Colonic mucosa (tissue), 4 donors: ENCODE results near the gene CMTM7. TPM values are rescaled to one million over a fixed set of nuclear protein-coding genes. Genes with fewer than 3 reads are reported as not detected.
"Not testable (repeated sequence)": the region's sequence is repeated elsewhere in the genome, so short reads cannot be mapped to it uniquely, and the experiment has no call there.

Experiments
- DNase-seq: peaks from one replicate; pipeline ENCODE4 v3.0.0-alpha.2; 2020
- H3K27ac ChIP-seq: fragments of 200-600 bp; one replicate; pipeline ENCODE4 v1.8.0; 2021
- H3K27me3 ChIP-seq: fragments of 200-600 bp; one replicate; pipeline ENCODE4 v1.8.0; 2021
- H3K36me3 ChIP-seq: fragments of 200-600 bp; one replicate; pipeline ENCODE4 v1.8.0; 2021
- H3K4me1 ChIP-seq: fragments of 200-600 bp; one replicate; pipeline ENCODE4 v1.8.0; 2021; ENCODE audit warnings: mild to moderate bottlenecking
- H3K4me3 ChIP-seq: fragments of 200-600 bp; one replicate; pipeline ENCODE4 v1.8.0; 2021
- H3K9ac ChIP-seq, 2 donors: one replicate each; pipeline ENCODE4 v1.7.0; 2013; ENCODE audit warnings: control low read depth in 2 of 2, low read depth in 2 of 2, low read length in 2 of 2
- H3K9me3 ChIP-seq: fragments of 200-600 bp; one replicate; pipeline ENCODE4 v1.8.0; 2021
- intact Hi-C: fragments of 100-400 bp; cut with DNase I; formaldehyde crosslinking; loops from one replicate; pipeline ENCODE4 v1.14.1; 2022
- total RNA-seq, 2 donors: library from RNA; stranded (reverse); fragmentation: NEBNext Ultra II Directional in 1 of 2; extraction: Animal tissue kit (Norgen Biotek cat#: 25700) in 1 of 2; gene quantifications; one replicate each; pipeline ENCODE4 v1.2.1, GENCODE V29; 2021
- TF ChIP-seq, protein P1 (sequence below): fragments of 200-600 bp; IDR thresholded peaks from one replicate; pipeline ENCODE4 v1.8.0; 2022; ENCODE audit warnings: antibody characterized with exemption, mild to moderate bottlenecking
- donor health status: healthy.
- donor health status: DM: no; HTN: no; CAD: no.
- donor health status: DM: no; HTN: no; CAD: no.

The CMTM7 gene
- total RNA-seq, 2 donors from 2014 or later = 5.8 to 5.9 TPM

GRCh38 chr3:32463415-32463814 is 71.8 kb downstream of the CMTM7 start:
- not testable (repeated sequence) for H3K4me3 ChIP-seq, H3K9me3 ChIP-seq, H3K9ac ChIP-seq, H3K27ac ChIP-seq, DNase-seq, H3K36me3 ChIP-seq, H3K27me3 ChIP-seq, H3K4me1 ChIP-seq
- intact Hi-C loops = loop anchor here (10.0 kb wide), 1 partner anchor 289 kb away; no protein-coding TSS in a partner anchor

GRCh38 chr3:32464726-32465125 is 73.1 kb downstream of the CMTM7 start:
- H3K9me3 ChIP-seq, H3K9ac ChIP-seq, H3K36me3 ChIP-seq, DNase-seq, H3K4me1 ChIP-seq, H3K27me3 ChIP-seq, H3K4me3 ChIP-seq, H3K27ac ChIP-seq: not testable (repeated sequence)
- intact Hi-C loops = loop anchor here (5.0 to 10.0 kb wide), 2 partner anchors 167 to 290 kb away; no protein-coding TSS in a partner anchor

DNA sequence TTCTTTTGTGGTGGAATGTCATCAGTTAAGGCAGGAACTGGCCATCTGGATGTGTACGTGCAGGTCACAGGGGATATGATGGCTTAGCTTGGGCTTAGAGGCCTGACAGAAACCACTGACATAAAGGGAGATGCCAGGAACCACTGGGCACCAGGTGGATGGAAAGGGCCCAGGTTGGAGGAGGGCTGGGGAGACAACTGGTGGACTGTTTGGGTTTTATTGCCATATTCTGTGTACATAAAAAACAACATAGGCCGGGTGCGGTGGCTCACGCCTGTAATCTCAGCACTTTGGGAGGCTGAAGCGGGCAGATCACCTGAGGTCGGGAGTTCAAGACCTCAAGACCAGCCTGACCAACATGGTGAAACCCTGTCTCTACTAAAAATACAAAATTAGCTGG is 75.2 kb downstream of the CMTM7 start:
- not testable (repeated sequence) for H3K27me3 ChIP-seq, H3K4me3 ChIP-seq, H3K27ac ChIP-seq, H3K4me1 ChIP-seq, H3K9me3 ChIP-seq, H3K36me3 ChIP-seq, DNase-seq, H3K9ac ChIP-seq
- intact Hi-C loops = loop anchor here (5.0 to 10.0 kb wide), 2 partner anchors 170 to 292 kb away; no protein-coding TSS in a partner anchor

- DNase-seq = peak; percentile 74
- intact Hi-C loops = loop anchor here (2.0 to 10.0 kb wide), 3 partner anchors 93 to 293 kb away; no protein-coding TSS in a partner anchor
- no peaks in the 10 kb centered on the region for H3K36me3 ChIP-seq
- no peak overlapping the region for H3K9ac ChIP-seq
- no peak overlapping the region for H3K27ac ChIP-seq
- peak overlapping the region; percentile 31 for H3K4me3 ChIP-seq
- TF ChIP-seq, protein P1, sequence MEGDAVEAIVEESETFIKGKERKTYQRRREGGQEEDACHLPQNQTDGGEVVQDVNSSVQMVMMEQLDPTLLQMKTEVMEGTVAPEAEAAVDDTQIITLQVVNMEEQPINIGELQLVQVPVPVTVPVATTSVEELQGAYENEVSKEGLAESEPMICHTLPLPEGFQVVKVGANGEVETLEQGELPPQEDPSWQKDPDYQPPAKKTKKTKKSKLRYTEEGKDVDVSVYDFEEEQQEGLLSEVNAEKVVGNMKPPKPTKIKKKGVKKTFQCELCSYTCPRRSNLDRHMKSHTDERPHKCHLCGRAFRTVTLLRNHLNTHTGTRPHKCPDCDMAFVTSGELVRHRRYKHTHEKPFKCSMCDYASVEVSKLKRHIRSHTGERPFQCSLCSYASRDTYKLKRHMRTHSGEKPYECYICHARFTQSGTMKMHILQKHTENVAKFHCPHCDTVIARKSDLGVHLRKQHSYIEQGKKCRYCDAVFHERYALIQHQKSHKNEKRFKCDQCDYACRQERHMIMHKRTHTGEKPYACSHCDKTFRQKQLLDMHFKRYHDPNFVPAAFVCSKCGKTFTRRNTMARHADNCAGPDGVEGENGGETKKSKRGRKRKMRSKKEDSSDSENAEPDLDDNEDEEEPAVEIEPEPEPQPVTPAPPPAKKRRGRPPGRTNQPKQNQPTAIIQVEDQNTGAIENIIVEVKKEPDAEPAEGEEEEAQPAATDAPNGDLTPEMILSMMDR = peak; percentile 98
- H3K9me3 ChIP-seq = no peaks in the 10 kb centered on the region
- H3K27me3 ChIP-seq = no peaks in the 10 kb centered on the region
- H3K4me1 ChIP-seq = no peaks in the 10 kb centered on the region
Measured at GRCh38 chr3:32467333-32468070, 75.8 kb downstream of the CMTM7 start.

- intact Hi-C loops = loop anchor here (2.0 to 10.0 kb wide), 3 partner anchors 95 to 295 kb away; no protein-coding TSS in a partner anchor
- Histone ChIP-seq H3K27ac (no peak overlapping the region), H3K36me3 (no peaks in the 10 kb centered on the region), H3K9me3 (no peaks in the 10 kb centered on the region), H3K27me3 (no peaks in the 10 kb centered on the region), H3K9ac (no peak overlapping the region), H3K4me3 (no peak overlapping the region), H3K4me1 (no peaks in the 10 kb centered on the region)
- DNase-seq = no peak
- TF ChIP-seq, protein P1 = no peak
Measured at GRCh38 chr3:32469151-32469874, 77.7 kb downstream of the CMTM7 start.

DNA sequence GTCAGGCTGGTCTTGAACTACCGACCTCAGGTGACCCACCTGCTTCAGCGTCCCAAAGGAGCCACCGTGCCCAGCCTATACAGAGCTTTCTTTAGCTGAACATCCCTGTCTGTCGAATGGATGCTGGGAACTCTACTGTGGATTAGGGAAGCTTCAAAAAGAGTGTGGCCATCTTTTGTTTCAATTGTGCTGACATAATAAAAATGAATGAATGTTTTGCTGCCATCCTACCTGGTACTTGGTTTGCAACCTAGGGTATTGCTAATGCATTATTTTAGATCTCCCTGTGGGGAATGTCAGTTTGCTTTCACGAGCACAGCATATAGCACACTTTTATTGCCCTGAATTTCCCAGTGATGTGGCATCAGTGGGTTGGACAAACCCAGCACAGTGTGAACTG is 78.7 kb downstream of the CMTM7 start:
- intact Hi-C loops = no loop called here
- H3K9me3 ChIP-seq = no peaks in the 10 kb centered on the region
- no peaks in the 10 kb centered on the region for H3K36me3 ChIP-seq
- H3K9ac ChIP-seq = no peak overlapping the region
- no peak for DNase-seq
- no peak overlapping the region for H3K4me3 ChIP-seq
- H3K4me1 ChIP-seq = no peaks in the 10 kb centered on the region
- TF ChIP-seq, protein P1 = no peak
- H3K27ac ChIP-seq = no peak overlapping the region
- H3K27me3 ChIP-seq = no peaks in the 10 kb centered on the region

GRCh38 chr3:32471246-32471645 is 79.6 kb downstream of the CMTM7 start:
- H3K4me3 ChIP-seq = no peak overlapping the region
- H3K27ac ChIP-seq = no peak overlapping the region
- H3K27me3 ChIP-seq = no peaks in the 10 kb centered on the region
- no peak for DNase-seq
- no peaks in the 10 kb centered on the region for H3K9me3 ChIP-seq
- H3K36me3 ChIP-seq = no peaks in the 10 kb centered on the region
- no peak overlapping the region for H3K9ac ChIP-seq
- TF ChIP-seq, protein P1 = no peak
- no peaks in the 10 kb centered on the region for H3K4me1 ChIP-seq
- intact Hi-C loops = no loop called here

GRCh38 chr3:32472151-32472550 is 80.5 kb downstream of the CMTM7 start:
- intact Hi-C loops, H3K4me3 ChIP-seq, H3K9me3 ChIP-seq, H3K9ac ChIP-seq, H3K27ac ChIP-seq, DNase-seq, H3K27me3 ChIP-seq, H3K36me3 ChIP-seq, H3K4me1 ChIP-seq: not testable (repeated sequence)
